CD4-positive, CD25-positive, alpha-beta regulatory T cell (primary cell): ENCODE measurements around the gene ZRANB3. TPM values are rescaled to one million over a fixed set of nuclear protein-coding genes. Genes with fewer than 3 reads are reported as not detected.
A peak's percentile ranks its signal among the peaks of the same experiment; 100 is the strongest.
"Not testable (repeated sequence)": the region's sequence is repeated elsewhere in the genome, so short reads cannot be mapped to it uniquely, and the experiment has no call there.

ENCODE experiments used
- ATAC-seq, 2 donors: fragments of 150-1000 bp; cut with Tn5 transposase; one replicate each; pipeline ENCODE4 v1.10.0; 2021; ENCODE audit warnings: low read depth in 2 of 2, moderate number of reproducible peaks in 2 of 2, moderate library complexity in 1 of 2
- DNase-seq, 3 donors: peaks; one replicate each; pipeline versions ENCODE4 v3.0.0 to v3.0.0-alpha.2; 2012 to 2022; ENCODE audit warnings: mixed read lengths in 1 of 3
- H3K27ac ChIP-seq: one replicate; pipeline ENCODE4 v1.7.0; 2013; ENCODE audit warnings: mild to moderate bottlenecking, low read length; ENCODE audit not compliant: insufficient read depth, poor library complexity, severe bottlenecking
- H3K27me3 ChIP-seq: one replicate; pipeline ENCODE4 v1.7.0; 2013; ENCODE audit warnings: low read length; ENCODE audit not compliant: control insufficient read depth, insufficient read depth
- H3K36me3 ChIP-seq: one replicate; pipeline ENCODE4 v1.7.0; 2013; ENCODE audit warnings: mild to moderate bottlenecking, low read length, moderate library complexity; ENCODE audit not compliant: control insufficient read depth, insufficient read depth
- H3K4me1 ChIP-seq: 2 replicates; pipeline ENCODE4 v1.7.0; 2013; ENCODE audit warnings: mild to moderate bottlenecking, low read length; ENCODE audit not compliant: insufficient read depth, control insufficient read depth, poor library complexity, severe bottlenecking
- H3K4me3 ChIP-seq: one replicate; pipeline ENCODE4 v1.7.0; 2013; ENCODE audit warnings: low read depth, mild to moderate bottlenecking, low read length, moderate library complexity
- H3K9me3 ChIP-seq, 2 experiments: 1 replicate in 1 of 2; 2 replicates in 1 of 2; pipeline ENCODE4 v1.7.0; 2013; ENCODE audit warnings: low read length in 2 of 2, mild to moderate bottlenecking in 1 of 2, moderate library complexity in 1 of 2; ENCODE audit not compliant: control insufficient read depth in 2 of 2
- H3K27ac Mint-ChIP-seq, 3 donors: one replicate each; pipeline ENCODE4 v1.8.0; 2020 to 2022; ENCODE audit warnings: mild to moderate bottlenecking in 3 of 3, mixed read lengths in 3 of 3, moderate library complexity in 2 of 3
- H3K27me3 Mint-ChIP-seq: one replicate; pipeline ENCODE4 v1.8.0; 2022; ENCODE audit warnings: mild to moderate bottlenecking, mixed read lengths
- H3K36me3 Mint-ChIP-seq: one replicate; pipeline ENCODE4 v1.8.0; 2020; ENCODE audit warnings: mixed read lengths
- H3K4me1 Mint-ChIP-seq, 4 donors: one replicate each; pipeline ENCODE4 v1.8.0; 2020 to 2022; ENCODE audit warnings: mixed read lengths in 4 of 4, mild to moderate bottlenecking in 1 of 4
- H3K4me3 Mint-ChIP-seq, 4 donors: one replicate each; pipeline ENCODE4 v1.8.0; 2020 to 2022; ENCODE audit warnings: mild to moderate bottlenecking in 4 of 4, mixed read lengths in 4 of 4, moderate library complexity in 3 of 4
- H3K9me3 Mint-ChIP-seq, 7 donors: one replicate each; pipeline ENCODE4 v1.8.0; 2020 to 2022; ENCODE audit warnings: mixed read lengths in 7 of 7, mild to moderate bottlenecking in 3 of 7, moderate library complexity in 2 of 7
- polyA plus RNA-seq, 4 donors: library from polyadenylated mRNA; unstranded; fragments of 300-500 nt; fragmentation: Illumina TruSeq; gene quantifications; one replicate each; pipeline ENCODE4 v1.2.3, GENCODE V29; 2021
- total RNA-seq: library from RNA; stranded (reverse); gene quantifications from one replicate; pipeline ENCODE4 v1.2.3, GENCODE V29; 2022

The ZRANB3 gene
- total and polyA plus RNA-seq, 5 donors from 2014 or later = 2.2 to 4.6 (median 3.1) TPM

GRCh38 chr2:135528006-135528405, 3.0 kb downstream of the ZRANB3 start:
- DNase-seq (no peak), ATAC-seq (no peak)
- Mint-ChIP-seq H3K4me3 (peak overlapping the region in 2 of 4 donors; percentile 2 to 79), H3K4me1 (peaks cover 8 to 15% (median 12%) of the 10 kb centered on the region in 4 donors), H3K27me3 (no peaks in the 10 kb centered on the region), H3K27ac (no peak overlapping the region), H3K9me3 (no peaks in the 10 kb centered on the region), H3K36me3 (peaks cover 7% of the 10 kb centered on the region)
- Histone ChIP-seq H3K4me1 (peaks cover 17% of the 10 kb centered on the region), H3K9me3 (no peaks in the 10 kb centered on the region), H3K4me3 (no peak overlapping the region), H3K36me3 (no peaks in the 10 kb centered on the region), H3K27ac (no peak overlapping the region), H3K27me3 (no peaks in the 10 kb centered on the region)

- no peaks in the 10 kb centered on the region for H3K36me3 ChIP-seq
- H3K9me3 ChIP-seq = no peaks in the 10 kb centered on the region
- no peak overlapping the region for H3K27ac ChIP-seq
- no peak overlapping the region for H3K4me3 ChIP-seq
- peak in 1 of 3 donors; percentile 13 for DNase-seq
- Mint-ChIP-seq H3K4me3 (no peak overlapping the region), H3K36me3 (peaks cover 21% of the 10 kb centered on the region), H3K27me3 (no peaks in the 10 kb centered on the region), H3K4me1 (peaks cover 4 to 9% (median 5%) of the 10 kb centered on the region in 4 donors), H3K9me3 (peaks cover 0 to 2% (median 0%) of the 10 kb centered on the region in 7 donors), H3K27ac (no peak overlapping the region)
- ATAC-seq = no peak
- no peaks in the 10 kb centered on the region for H3K27me3 ChIP-seq
- peaks cover 6% of the 10 kb centered on the region for H3K4me1 ChIP-seq
Measured at GRCh38 chr2:135525786-135526185, 5.2 kb downstream of the ZRANB3 start.

GRCh38 chr2:135512099-135512498, 18.9 kb downstream of the ZRANB3 start:
- Mint-ChIP-seq H3K4me3 (no peak overlapping the region), H3K9me3 (peaks cover 0 to 7% (median 3%) of the 10 kb centered on the region in 7 donors), H3K27me3 (peaks cover 5% of the 10 kb centered on the region), H3K36me3 (peaks cover 7% of the 10 kb centered on the region), H3K27ac (no peak overlapping the region), H3K4me1 (no peaks in the 10 kb centered on the region)
- H3K4me3 ChIP-seq = no peak overlapping the region
- no peak overlapping the region for H3K27ac ChIP-seq
- peaks cover 0 to 6% of the 10 kb centered on the region in 2 experiments for H3K9me3 ChIP-seq
- no peaks in the 10 kb centered on the region for H3K27me3 ChIP-seq
- H3K4me1 ChIP-seq = no peaks in the 10 kb centered on the region
- H3K36me3 ChIP-seq = no peaks in the 10 kb centered on the region
- ATAC-seq (no peak), DNase-seq (no peak)

GRCh38 chr2:135510577-135510976, 20.4 kb downstream of the ZRANB3 start:
- no peaks in the 10 kb centered on the region for H3K27me3 ChIP-seq
- Mint-ChIP-seq H3K27me3 (peaks cover 5% of the 10 kb centered on the region), H3K9me3 (peaks cover 0 to 8% (median 3%) of the 10 kb centered on the region in 7 donors), H3K4me3 (peak overlapping the region in 1 of 4 donors; percentile 39), H3K36me3 (peaks cover 7% of the 10 kb centered on the region), H3K4me1 (peaks cover 0 to 2% (median 0%) of the 10 kb centered on the region in 4 donors), H3K27ac (peak overlapping the region in 1 of 3 donors; percentile 34)
- ATAC-seq = no peak
- H3K4me3 ChIP-seq = no peak overlapping the region
- DNase-seq = no peak
- peaks cover 0 to 2% of the 10 kb centered on the region in 2 experiments for H3K9me3 ChIP-seq
- H3K4me1 ChIP-seq = no peaks in the 10 kb centered on the region
- no peak overlapping the region for H3K27ac ChIP-seq
- no peaks in the 10 kb centered on the region for H3K36me3 ChIP-seq

GRCh38 chr2:135504811-135505210, 26.2 kb downstream of the ZRANB3 start:
- H3K4me1 ChIP-seq = no peaks in the 10 kb centered on the region
- no peak for ATAC-seq
- H3K4me1 Mint-ChIP-seq = peaks cover 0 to 2% (median 0%) of the 10 kb centered on the region in 4 donors
- H3K27me3 Mint-ChIP-seq = peaks cover 5% of the 10 kb centered on the region
- no peak overlapping the region for H3K27ac Mint-ChIP-seq
- H3K27ac ChIP-seq = no peak overlapping the region
- H3K4me3 ChIP-seq = no peak overlapping the region
- peaks cover 38% of the 10 kb centered on the region for H3K36me3 Mint-ChIP-seq
- peaks cover 0 to 10% (median 8%) of the 10 kb centered on the region in 7 donors for H3K9me3 Mint-ChIP-seq
- no peaks in the 10 kb centered on the region for H3K36me3 ChIP-seq
- no peak overlapping the region for H3K4me3 Mint-ChIP-seq
- H3K9me3 ChIP-seq = peaks cover 0 to under 1% of the 10 kb centered on the region in 2 experiments
- no peak for DNase-seq
- no peaks in the 10 kb centered on the region for H3K27me3 ChIP-seq

GRCh38 chr2:135498588-135498987, 32.4 kb downstream of the ZRANB3 start:
- Mint-ChIP-seq H3K36me3 (peaks cover 43% of the 10 kb centered on the region), H3K9me3 (peaks cover 2 to 23% (median 7%) of the 10 kb centered on the region in 7 donors), H3K4me3 (peak overlapping the region in 1 of 4 donors; percentile 2)
- DNase-seq, ATAC-seq, H3K4me3 ChIP-seq, H3K36me3 ChIP-seq, H3K27ac Mint-ChIP-seq, H3K4me1 Mint-ChIP-seq, H3K27ac ChIP-seq, H3K27me3 Mint-ChIP-seq, H3K4me1 ChIP-seq, H3K27me3 ChIP-seq: not testable (repeated sequence)
- peaks cover 3 to 15% of the 10 kb centered on the region in 2 experiments for H3K9me3 ChIP-seq

- Histone ChIP-seq H3K27ac (no peak overlapping the region), H3K4me1 (no peaks in the 10 kb centered on the region), H3K4me3 (no peak overlapping the region), H3K9me3 (peaks cover 3 to 15% of the 10 kb centered on the region in 2 experiments), H3K27me3 (no peaks in the 10 kb centered on the region), H3K36me3 (no peaks in the 10 kb centered on the region)
- Mint-ChIP-seq H3K27me3 (no peaks in the 10 kb centered on the region), H3K36me3 (peaks cover 28% of the 10 kb centered on the region), H3K4me3 (no peak overlapping the region), H3K9me3 (peaks cover 3 to 18% (median 5%) of the 10 kb centered on the region in 7 donors), H3K4me1 (peaks cover 0 to 2% (median 0%) of the 10 kb centered on the region in 4 donors), H3K27ac (no peak overlapping the region)
- no peak for ATAC-seq
- DNase-seq = no peak
Measured at GRCh38 chr2:135494917-135495316, 36.1 kb downstream of the ZRANB3 start.

- Mint-ChIP-seq H3K4me3 (no peak overlapping the region), H3K27me3 (no peaks in the 10 kb centered on the region), H3K36me3 (peaks cover 25% of the 10 kb centered on the region), H3K27ac (no peak overlapping the region), H3K9me3 (peaks cover 2 to 17% (median 4%) of the 10 kb centered on the region in 7 donors), H3K4me1 (peaks cover 0 to 2% (median 0%) of the 10 kb centered on the region in 4 donors)
- Histone ChIP-seq H3K4me1 (no peaks in the 10 kb centered on the region), H3K36me3 (no peaks in the 10 kb centered on the region), H3K9me3 (peaks cover 3 to 12% of the 10 kb centered on the region in 2 experiments), H3K4me3 (no peak overlapping the region), H3K27ac (no peak overlapping the region), H3K27me3 (no peaks in the 10 kb centered on the region)
- no peak for ATAC-seq
- DNase-seq = no peak
Measured at GRCh38 chr2:135494503-135494902, 36.5 kb downstream of the ZRANB3 start.
